MM.1S (cell line): ENCODE measurements around the gene ETV3L.

Experiments
- EZH2 ChIP-seq: fragments of 300-600 bp; sonication (generic); optimal IDR thresholded peaks from 2 replicates; pipeline ENCODE3; 2017; ENCODE audit warnings: low read depth, mild to moderate bottlenecking, antibody characterized with exemption, low read length, mixed read lengths
- TF ChIP-seq, protein P1 (sequence below): fragments of 300-600 bp; sonication (generic); IDR thresholded peaks from 2 replicates; pipeline ENCODE4 v1.5.1; 2016; ENCODE audit warnings: antibody characterized with exemption, low read length, mixed read lengths

GRCh38 chr1:157147906-157148700 lies 48.5 kb upstream of the ETV3L start:
- TF ChIP-seq, protein P1, sequence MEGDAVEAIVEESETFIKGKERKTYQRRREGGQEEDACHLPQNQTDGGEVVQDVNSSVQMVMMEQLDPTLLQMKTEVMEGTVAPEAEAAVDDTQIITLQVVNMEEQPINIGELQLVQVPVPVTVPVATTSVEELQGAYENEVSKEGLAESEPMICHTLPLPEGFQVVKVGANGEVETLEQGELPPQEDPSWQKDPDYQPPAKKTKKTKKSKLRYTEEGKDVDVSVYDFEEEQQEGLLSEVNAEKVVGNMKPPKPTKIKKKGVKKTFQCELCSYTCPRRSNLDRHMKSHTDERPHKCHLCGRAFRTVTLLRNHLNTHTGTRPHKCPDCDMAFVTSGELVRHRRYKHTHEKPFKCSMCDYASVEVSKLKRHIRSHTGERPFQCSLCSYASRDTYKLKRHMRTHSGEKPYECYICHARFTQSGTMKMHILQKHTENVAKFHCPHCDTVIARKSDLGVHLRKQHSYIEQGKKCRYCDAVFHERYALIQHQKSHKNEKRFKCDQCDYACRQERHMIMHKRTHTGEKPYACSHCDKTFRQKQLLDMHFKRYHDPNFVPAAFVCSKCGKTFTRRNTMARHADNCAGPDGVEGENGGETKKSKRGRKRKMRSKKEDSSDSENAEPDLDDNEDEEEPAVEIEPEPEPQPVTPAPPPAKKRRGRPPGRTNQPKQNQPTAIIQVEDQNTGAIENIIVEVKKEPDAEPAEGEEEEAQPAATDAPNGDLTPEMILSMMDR: no peak
- no peak for TF ChIP-seq EZH2
